HG03354 (cell line): Measurements from ENCODE around the gene LYST.
"Not testable (repeated sequence)": the region's sequence is repeated elsewhere in the genome, so short reads cannot be mapped to it uniquely, and the experiment has no call there.

Experiments used
- ATAC-seq: cut with Tn5 transposase; IDR thresholded peaks from one replicate; pipeline ENCODE4 v1.9.1; 2021; ENCODE audit warnings: mild to moderate bottlenecking; ENCODE audit not compliant: unreplicated experiment, poor library complexity, severe bottlenecking

The LYST gene

DNA sequence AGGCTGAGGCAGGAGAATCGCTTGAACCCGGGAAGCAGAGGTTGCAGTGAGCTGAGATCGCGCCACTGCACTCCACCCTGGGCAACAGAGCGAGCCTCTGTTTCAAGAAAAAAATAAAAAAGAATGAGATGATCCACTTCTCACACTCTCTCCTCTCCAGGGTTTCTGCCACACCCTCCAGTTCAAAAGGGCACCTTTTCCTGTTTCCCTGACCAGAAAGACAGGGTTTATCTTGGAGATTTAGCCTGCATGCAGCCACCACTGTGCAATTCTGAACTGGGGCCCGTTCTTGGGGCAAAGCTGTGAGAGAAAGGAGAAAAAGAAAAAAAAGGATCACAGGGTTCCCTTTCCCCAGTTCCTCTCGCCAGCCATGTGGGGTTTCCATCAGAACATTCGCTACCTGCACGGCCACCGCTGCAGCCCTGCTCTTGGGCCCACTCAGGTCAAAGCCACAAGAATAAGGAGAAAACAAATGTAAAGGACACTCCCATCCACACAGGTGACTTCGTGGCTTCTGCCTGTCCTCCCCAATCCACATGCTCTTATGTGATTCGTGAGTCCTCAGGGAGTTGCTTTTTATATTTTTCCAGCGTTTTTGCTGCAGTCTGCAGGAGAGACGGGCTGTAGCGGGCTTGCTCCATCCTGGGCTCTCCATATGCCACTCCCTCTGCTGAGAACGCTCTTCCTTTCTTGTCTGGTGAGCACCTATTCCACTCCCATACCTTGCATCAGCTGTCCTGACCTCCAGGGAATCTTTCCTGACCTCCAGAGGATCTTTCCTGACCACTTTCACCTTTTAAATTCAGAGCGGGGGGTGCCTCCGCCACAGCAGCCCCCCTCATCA lies 243.5 kb downstream of the LYST start:
- ATAC-seq, result no peak

GRCh38 chr1:235619149-235619548 lies 247.6 kb downstream of the LYST start:
- ATAC-seq, result not testable (repeated sequence)

DNA sequence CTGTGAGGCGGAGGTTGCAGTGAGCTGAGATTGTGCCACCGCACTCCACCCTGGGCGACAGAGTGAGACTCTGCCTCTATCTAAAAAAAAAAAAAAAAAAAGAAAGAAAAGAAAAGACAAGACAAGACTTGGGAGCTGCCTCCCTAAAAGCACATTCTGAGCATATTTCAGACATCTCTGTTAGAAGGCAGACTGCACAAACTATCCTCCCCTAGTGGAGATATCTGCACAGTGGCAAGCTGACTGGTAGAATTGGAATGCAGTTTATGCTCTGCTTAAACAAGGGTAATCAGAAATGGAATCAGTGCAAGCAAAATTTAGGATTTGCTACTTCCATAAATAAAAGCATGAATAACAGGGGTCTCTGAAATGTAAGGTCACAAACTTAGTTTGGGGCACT lies 248.9 kb downstream of the LYST start:
- no peak for ATAC-seq

- no peak for ATAC-seq
These were observed 249.6 kb downstream of the LYST start for GRCh38 chr1:235617140-235617539.

DNA sequence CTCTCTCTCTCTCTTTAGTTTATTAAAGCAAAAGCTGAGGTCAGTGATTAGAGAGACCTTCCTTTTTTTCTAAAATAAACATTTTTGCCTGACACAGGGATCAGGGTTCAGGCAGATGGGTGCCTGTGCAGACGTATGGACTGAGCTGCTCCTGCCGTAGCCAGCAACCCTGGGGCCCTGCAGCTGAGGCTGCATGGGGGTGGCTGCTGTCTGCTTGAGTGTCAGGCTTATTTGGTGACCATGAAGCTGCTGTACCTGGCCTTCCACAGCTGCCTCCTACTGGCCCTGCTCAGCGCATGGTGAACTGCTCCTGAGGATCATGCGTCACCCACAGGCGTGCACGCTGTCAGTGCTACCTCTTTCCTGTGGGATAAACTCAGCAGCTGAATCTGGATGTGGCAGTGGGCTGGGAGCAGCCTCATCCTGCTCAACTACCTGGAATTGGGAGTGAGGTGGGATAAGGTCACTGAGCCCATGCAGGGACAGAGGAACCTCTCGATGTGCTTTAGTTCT lies 252.2 kb downstream of the LYST start:
- ATAC-seq, result no peak

DNA sequence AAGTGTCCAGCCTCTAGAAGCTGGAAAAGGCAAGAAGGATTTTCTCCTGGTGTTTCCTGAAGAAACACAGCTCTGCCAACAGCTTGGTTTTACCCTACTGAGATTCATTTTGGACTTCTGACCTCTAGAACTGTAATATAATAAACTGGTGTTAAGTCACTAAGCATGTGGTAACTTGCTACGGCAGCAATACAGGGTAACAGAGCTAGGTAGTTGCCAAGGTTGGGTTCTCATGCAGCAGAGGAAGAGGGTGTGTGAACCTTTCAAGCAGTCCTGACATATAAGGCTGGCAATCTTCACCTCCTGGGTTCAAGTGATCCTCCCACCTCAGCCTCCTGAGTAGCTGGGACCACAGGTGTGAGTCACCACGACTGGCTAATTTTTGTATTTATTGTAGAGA lies 253.1 kb downstream of the LYST start:
- no peak for ATAC-seq

DNA sequence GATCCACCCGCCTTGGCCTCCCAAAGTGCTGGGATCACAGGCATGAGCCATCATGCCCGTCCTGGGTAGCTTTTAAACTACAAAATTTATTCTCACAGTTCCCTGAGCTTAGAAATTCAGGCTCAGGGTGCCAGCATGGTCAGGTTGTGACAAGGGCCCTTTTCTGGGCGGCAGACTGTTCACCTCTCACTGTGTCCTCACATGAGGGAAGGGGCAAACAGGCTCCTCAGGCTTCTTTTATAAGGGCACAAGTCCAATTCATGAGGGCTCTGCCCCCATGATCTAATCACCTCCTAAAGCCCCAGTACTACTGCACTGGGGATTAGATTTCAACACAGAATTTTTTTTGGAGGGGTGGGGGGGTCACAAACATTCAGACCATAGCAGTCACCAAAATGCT lies 253.9 kb downstream of the LYST start:
- ATAC-seq, result no peak
